Measurements from ENCODE around the gene PCYT1B.

Gene PCYT1B

GRCh38 chrX:24601858-24602257 is 45.3 kb downstream of the PCYT1B start:
- H3K4me3 ChIP-seq (ENCODE audit: low read depth in 1 of 5, low read length in 5 of 5), result no peak overlapping the region

GRCh38 chrX:24594501-24594900 is 52.6 kb downstream of the PCYT1B start:
- H3K36me3 ChIP-seq (ENCODE audit: control insufficient read depth in 5 of 5, insufficient read depth in 5 of 5, low read length in 5 of 5), result no peaks in the 10 kb centered on the region
- H3K27ac ChIP-seq (ENCODE audit: low read depth, low read length), result no peak overlapping the region
- no peaks in the 10 kb centered on the region for H3K4me1 ChIP-seq (ENCODE audit: control insufficient read depth in 5 of 5, insufficient read depth in 5 of 5, low read length in 5 of 5)
- H3K27me3 ChIP-seq (ENCODE audit: control insufficient read depth in 5 of 5, insufficient read depth in 4 of 5, low read length in 5 of 5), result peaks cover 0 to 6% (median 4%) of the 10 kb centered on the region in 5 donors
- no peak overlapping the region for H3K4me3 ChIP-seq (ENCODE audit: low read depth in 1 of 5, low read length in 5 of 5)
- peaks cover 0 to 3% (median 0%) of the 10 kb centered on the region in 5 donors for H3K9me3 ChIP-seq (ENCODE audit: control insufficient read depth in 5 of 5, low read length in 5 of 5)
- H3K9ac ChIP-seq (ENCODE audit: low read length in 5 of 5), result no peak overlapping the region

More at GRCh38 chrX:24601858-24602257, 45.3 kb downstream of the PCYT1B start:
- H3K27ac ChIP-seq (ENCODE audit: low read depth, low read length), result no peak overlapping the region
- no peaks in the 10 kb centered on the region for H3K9me3 ChIP-seq (ENCODE audit: control insufficient read depth in 5 of 5, low read length in 5 of 5)
- H3K9ac ChIP-seq (ENCODE audit: low read length in 5 of 5), result no peak overlapping the region
- no peaks in the 10 kb centered on the region for H3K36me3 ChIP-seq (ENCODE audit: control insufficient read depth in 5 of 5, insufficient read depth in 5 of 5, low read length in 5 of 5)
- H3K4me1 ChIP-seq (ENCODE audit: control insufficient read depth in 5 of 5, insufficient read depth in 5 of 5, low read length in 5 of 5), result no peaks in the 10 kb centered on the region
- peaks cover 0 to 4% (median under 1%) of the 10 kb centered on the region in 5 donors for H3K27me3 ChIP-seq (ENCODE audit: control insufficient read depth in 5 of 5, insufficient read depth in 4 of 5, low read length in 5 of 5)

GRCh38 chrX:24590111-24590510 is 57.0 kb downstream of the PCYT1B start:
- H3K9ac ChIP-seq (ENCODE audit: low read length in 5 of 5), result no peak overlapping the region
- H3K27ac ChIP-seq (ENCODE audit: low read depth, low read length), result no peak overlapping the region
- H3K4me3 ChIP-seq (ENCODE audit: low read depth in 1 of 5, low read length in 5 of 5), result no peak overlapping the region
- no peaks in the 10 kb centered on the region for H3K36me3 ChIP-seq (ENCODE audit: control insufficient read depth in 5 of 5, insufficient read depth in 5 of 5, low read length in 5 of 5)
- H3K9me3 ChIP-seq (ENCODE audit: control insufficient read depth in 5 of 5, low read length in 5 of 5), result peaks cover 0 to 3% (median 0%) of the 10 kb centered on the region in 5 donors
- peaks cover 0 to 3% (median 2%) of the 10 kb centered on the region in 5 donors for H3K27me3 ChIP-seq (ENCODE audit: control insufficient read depth in 5 of 5, insufficient read depth in 4 of 5, low read length in 5 of 5)
- H3K4me1 ChIP-seq (ENCODE audit: control insufficient read depth in 5 of 5, insufficient read depth in 5 of 5, low read length in 5 of 5), result no peaks in the 10 kb centered on the region

GRCh38 chrX:24577091-24577490 is 70.1 kb downstream of the PCYT1B start:
- no peak overlapping the region for H3K4me3 ChIP-seq (ENCODE audit: low read depth in 1 of 5, low read length in 5 of 5)
- no peaks in the 10 kb centered on the region for H3K9me3 ChIP-seq (ENCODE audit: control insufficient read depth in 5 of 5, low read length in 5 of 5)
- no peaks in the 10 kb centered on the region for H3K4me1 ChIP-seq (ENCODE audit: control insufficient read depth in 5 of 5, insufficient read depth in 5 of 5, low read length in 5 of 5)
- H3K27me3 ChIP-seq (ENCODE audit: control insufficient read depth in 5 of 5, insufficient read depth in 4 of 5, low read length in 5 of 5), result peaks cover 0 to 7% (median 0%) of the 10 kb centered on the region in 5 donors
- no peaks in the 10 kb centered on the region for H3K36me3 ChIP-seq (ENCODE audit: control insufficient read depth in 5 of 5, insufficient read depth in 5 of 5, low read length in 5 of 5)
- H3K27ac ChIP-seq (ENCODE audit: low read depth, low read length), result no peak overlapping the region
- no peak overlapping the region for H3K9ac ChIP-seq (ENCODE audit: low read length in 5 of 5)

GRCh38 chrX:24575496-24575895 is 71.7 kb downstream of the PCYT1B start:
- Histone ChIP-seq H3K27me3 (ENCODE audit: control insufficient read depth in 5 of 5, insufficient read depth in 4 of 5, low read length in 5 of 5) (peaks cover 0 to 4% (median 0%) of the 10 kb centered on the region in 5 donors), H3K4me1 (ENCODE audit: control insufficient read depth in 5 of 5, insufficient read depth in 5 of 5, low read length in 5 of 5) (no peaks in the 10 kb centered on the region), H3K4me3 (ENCODE audit: low read depth in 1 of 5, low read length in 5 of 5) (no peak overlapping the region), H3K36me3 (ENCODE audit: control insufficient read depth in 5 of 5, insufficient read depth in 5 of 5, low read length in 5 of 5) (no peaks in the 10 kb centered on the region), H3K9ac (ENCODE audit: low read length in 5 of 5) (no peak overlapping the region), H3K27ac (ENCODE audit: low read depth, low read length) (no peak overlapping the region), H3K9me3 (ENCODE audit: control insufficient read depth in 5 of 5, low read length in 5 of 5) (no peaks in the 10 kb centered on the region)

- Histone ChIP-seq H3K4me3 (ENCODE audit: low read depth in 1 of 5, low read length in 5 of 5) (no peak overlapping the region), H3K27ac (ENCODE audit: low read depth, low read length) (no peak overlapping the region), H3K27me3 (ENCODE audit: control insufficient read depth in 5 of 5, insufficient read depth in 4 of 5, low read length in 5 of 5) (peaks cover 0 to 4% (median 0%) of the 10 kb centered on the region in 5 donors), H3K9ac (ENCODE audit: low read length in 5 of 5) (no peak overlapping the region), H3K36me3 (ENCODE audit: control insufficient read depth in 5 of 5, insufficient read depth in 5 of 5, low read length in 5 of 5) (no peaks in the 10 kb centered on the region), H3K4me1 (ENCODE audit: control insufficient read depth in 5 of 5, insufficient read depth in 5 of 5, low read length in 5 of 5) (no peaks in the 10 kb centered on the region), H3K9me3 (ENCODE audit: control insufficient read depth in 5 of 5, low read length in 5 of 5) (no peaks in the 10 kb centered on the region)
Observed at GRCh38 chrX:24574743-24575142, 72.4 kb downstream of the PCYT1B start.

DNA sequence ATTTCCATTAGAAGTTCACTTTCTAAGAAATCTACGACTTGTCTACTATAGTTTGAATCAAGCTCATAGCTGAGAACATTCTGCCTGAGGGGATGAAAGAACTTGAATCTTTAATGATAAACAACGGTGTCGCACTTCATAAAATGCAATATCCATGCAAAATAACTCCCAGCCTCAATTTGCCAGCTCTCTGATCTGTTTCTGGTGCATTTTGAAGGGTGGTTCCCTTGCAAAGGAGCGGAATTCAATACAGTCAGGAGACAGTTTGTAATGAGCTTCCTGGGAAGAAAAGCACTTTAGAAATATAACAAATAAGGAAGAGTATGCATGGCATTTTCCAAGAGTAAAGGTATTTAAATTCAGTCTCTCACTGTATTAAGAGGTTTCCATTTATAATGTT is 80.0 kb downstream of the PCYT1B start:
- Histone ChIP-seq H3K27ac (ENCODE audit: low read depth, low read length) (no peak overlapping the region), H3K4me3 (ENCODE audit: low read depth in 1 of 5, low read length in 5 of 5) (no peak overlapping the region), H3K4me1 (ENCODE audit: control insufficient read depth in 5 of 5, insufficient read depth in 5 of 5, low read length in 5 of 5) (no peaks in the 10 kb centered on the region), H3K27me3 (ENCODE audit: control insufficient read depth in 5 of 5, insufficient read depth in 4 of 5, low read length in 5 of 5) (peaks cover 0 to 8% (median 7%) of the 10 kb centered on the region in 5 donors), H3K9me3 (ENCODE audit: control insufficient read depth in 5 of 5, low read length in 5 of 5) (no peaks in the 10 kb centered on the region), H3K9ac (ENCODE audit: low read length in 5 of 5) (no peak overlapping the region), H3K36me3 (ENCODE audit: control insufficient read depth in 5 of 5, insufficient read depth in 5 of 5, low read length in 5 of 5) (no peaks in the 10 kb centered on the region)

DNA sequence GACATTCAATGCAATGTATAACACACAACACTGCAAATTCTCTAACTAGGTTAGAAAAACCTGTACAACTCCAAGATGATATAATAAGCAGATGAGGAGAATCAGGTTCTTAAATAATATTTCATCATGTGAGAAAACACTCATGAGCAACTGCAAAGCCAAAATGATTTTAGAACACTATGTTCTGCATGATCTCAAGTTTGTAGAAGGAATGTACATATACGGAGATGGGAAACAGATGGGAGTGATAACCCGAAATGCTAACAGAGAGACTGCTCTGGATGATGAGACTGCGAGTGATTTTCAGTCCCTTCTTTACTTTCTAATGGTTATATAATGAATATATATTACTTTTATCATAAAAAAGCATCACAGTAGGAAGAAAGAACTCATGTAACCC is 80.9 kb downstream of the PCYT1B start:
- no peak overlapping the region for H3K9ac ChIP-seq (ENCODE audit: low read length in 5 of 5)
- no peaks in the 10 kb centered on the region for H3K9me3 ChIP-seq (ENCODE audit: control insufficient read depth in 5 of 5, low read length in 5 of 5)
- H3K27me3 ChIP-seq (ENCODE audit: control insufficient read depth in 5 of 5, insufficient read depth in 4 of 5, low read length in 5 of 5), result peaks cover 0 to 9% (median 7%) of the 10 kb centered on the region in 5 donors
- no peak overlapping the region for H3K4me3 ChIP-seq (ENCODE audit: low read depth in 1 of 5, low read length in 5 of 5)
- H3K4me1 ChIP-seq (ENCODE audit: control insufficient read depth in 5 of 5, insufficient read depth in 5 of 5, low read length in 5 of 5), result no peaks in the 10 kb centered on the region
- no peak overlapping the region for H3K27ac ChIP-seq (ENCODE audit: low read depth, low read length)
- no peaks in the 10 kb centered on the region for H3K36me3 ChIP-seq (ENCODE audit: control insufficient read depth in 5 of 5, insufficient read depth in 5 of 5, low read length in 5 of 5)

- H3K9me3 ChIP-seq (ENCODE audit: control insufficient read depth in 5 of 5, low read length in 5 of 5), result no peaks in the 10 kb centered on the region
- H3K4me1 ChIP-seq (ENCODE audit: control insufficient read depth in 5 of 5, insufficient read depth in 5 of 5, low read length in 5 of 5), result peaks cover 0 to 5% (median 0%) of the 10 kb centered on the region in 5 donors
- H3K36me3 ChIP-seq (ENCODE audit: control insufficient read depth in 5 of 5, insufficient read depth in 5 of 5, low read length in 5 of 5), result no peaks in the 10 kb centered on the region
- H3K4me3 ChIP-seq (ENCODE audit: low read depth in 1 of 5, low read length in 5 of 5), result no peak overlapping the region
- H3K27me3 ChIP-seq (ENCODE audit: control insufficient read depth in 5 of 5, insufficient read depth in 4 of 5, low read length in 5 of 5), result peaks cover 0 to 13% (median 7%) of the 10 kb centered on the region in 5 donors
- no peak overlapping the region for H3K9ac ChIP-seq (ENCODE audit: low read length in 5 of 5)
- H3K27ac ChIP-seq (ENCODE audit: low read depth, low read length), result no peak overlapping the region
Observed at GRCh38 chrX:24563291-24564010, 83.7 kb downstream of the PCYT1B start.

DNA sequence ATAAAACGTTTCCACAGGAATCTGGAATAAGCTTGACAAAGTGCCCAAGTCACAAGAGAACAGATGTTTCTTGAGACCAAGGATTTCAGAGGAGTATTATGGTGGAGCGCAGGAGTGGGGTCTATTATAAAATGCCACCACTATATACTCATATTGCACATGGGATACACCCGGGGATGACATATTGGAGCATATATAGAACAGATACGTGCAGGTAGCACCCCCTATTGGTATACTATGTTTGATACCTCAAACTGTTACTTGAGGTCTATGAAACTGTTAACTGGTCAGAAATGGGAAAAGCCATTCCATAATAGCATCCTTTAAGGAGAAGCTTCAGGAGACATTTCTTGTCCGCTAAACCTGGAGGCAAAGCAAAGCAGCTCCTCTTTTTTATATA is 86.0 kb downstream of the PCYT1B start:
- no peak overlapping the region for H3K9ac ChIP-seq (ENCODE audit: low read length in 5 of 5)
- H3K4me1 ChIP-seq (ENCODE audit: control insufficient read depth in 5 of 5, insufficient read depth in 5 of 5, low read length in 5 of 5), result peaks cover 0 to 5% (median 0%) of the 10 kb centered on the region in 5 donors
- no peak overlapping the region for H3K4me3 ChIP-seq (ENCODE audit: low read depth in 1 of 5, low read length in 5 of 5)
- no peaks in the 10 kb centered on the region for H3K36me3 ChIP-seq (ENCODE audit: control insufficient read depth in 5 of 5, insufficient read depth in 5 of 5, low read length in 5 of 5)
- H3K27me3 ChIP-seq (ENCODE audit: control insufficient read depth in 5 of 5, insufficient read depth in 4 of 5, low read length in 5 of 5), result peaks cover 0 to 11% (median 9%) of the 10 kb centered on the region in 5 donors
- H3K27ac ChIP-seq (ENCODE audit: low read depth, low read length), result no peak overlapping the region
- no peaks in the 10 kb centered on the region for H3K9me3 ChIP-seq (ENCODE audit: control insufficient read depth in 5 of 5, low read length in 5 of 5)
